ENCODE results near the gene POTEF.
"Not testable (repeated sequence)": the region's sequence is repeated elsewhere in the genome, so short reads cannot be mapped to it uniquely, and the experiment has no call there.

The POTEF gene

DNA sequence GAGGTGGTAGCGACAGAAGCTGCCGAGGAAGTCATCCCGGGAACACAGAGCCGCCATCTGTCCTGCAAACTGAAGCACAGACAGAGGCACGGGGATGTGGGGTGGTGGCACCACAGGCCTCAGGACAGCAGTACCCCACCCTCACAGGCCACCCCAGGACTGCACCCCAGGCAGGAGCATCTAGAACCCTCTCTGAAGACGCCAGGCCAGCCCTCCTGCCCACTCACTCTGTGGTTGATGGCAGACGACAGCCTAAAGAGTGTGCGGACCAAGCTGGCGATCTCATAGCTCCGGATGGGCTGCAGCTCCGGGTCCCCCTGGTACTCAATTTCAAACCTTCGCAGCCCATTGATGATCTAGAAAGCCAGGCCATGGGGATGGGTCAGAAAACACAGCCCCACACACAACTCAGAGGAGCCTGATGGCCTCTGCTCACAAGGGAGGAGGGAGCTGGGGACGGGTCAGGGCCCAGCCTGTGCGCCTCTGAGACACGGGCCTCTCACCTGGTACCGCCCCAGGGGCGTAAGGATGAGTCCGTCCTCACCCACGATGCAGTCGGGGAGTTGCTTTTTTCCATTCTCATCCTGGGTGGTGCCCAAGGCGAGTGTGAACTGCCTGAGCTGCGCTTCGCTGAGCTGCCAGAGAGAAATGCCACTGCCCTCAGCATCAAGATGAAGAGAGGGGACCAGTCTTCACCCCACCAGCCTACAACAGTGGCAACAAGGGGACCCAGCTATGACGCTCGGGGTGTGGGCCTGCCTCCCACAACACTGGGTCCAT is 24.0 kb upstream of the POTEF start:
- no peak for DNase-seq (ENCODE audit: low read depth)
- H3K4me3 ChIP-seq (ENCODE audit: low read length), result no peak overlapping the region
- TF ChIP-seq, protein P1, sequence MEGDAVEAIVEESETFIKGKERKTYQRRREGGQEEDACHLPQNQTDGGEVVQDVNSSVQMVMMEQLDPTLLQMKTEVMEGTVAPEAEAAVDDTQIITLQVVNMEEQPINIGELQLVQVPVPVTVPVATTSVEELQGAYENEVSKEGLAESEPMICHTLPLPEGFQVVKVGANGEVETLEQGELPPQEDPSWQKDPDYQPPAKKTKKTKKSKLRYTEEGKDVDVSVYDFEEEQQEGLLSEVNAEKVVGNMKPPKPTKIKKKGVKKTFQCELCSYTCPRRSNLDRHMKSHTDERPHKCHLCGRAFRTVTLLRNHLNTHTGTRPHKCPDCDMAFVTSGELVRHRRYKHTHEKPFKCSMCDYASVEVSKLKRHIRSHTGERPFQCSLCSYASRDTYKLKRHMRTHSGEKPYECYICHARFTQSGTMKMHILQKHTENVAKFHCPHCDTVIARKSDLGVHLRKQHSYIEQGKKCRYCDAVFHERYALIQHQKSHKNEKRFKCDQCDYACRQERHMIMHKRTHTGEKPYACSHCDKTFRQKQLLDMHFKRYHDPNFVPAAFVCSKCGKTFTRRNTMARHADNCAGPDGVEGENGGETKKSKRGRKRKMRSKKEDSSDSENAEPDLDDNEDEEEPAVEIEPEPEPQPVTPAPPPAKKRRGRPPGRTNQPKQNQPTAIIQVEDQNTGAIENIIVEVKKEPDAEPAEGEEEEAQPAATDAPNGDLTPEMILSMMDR (IDR thresholded peaks at IDR 0.05; ENCODE audit: insufficient read depth, low read depth, low read length, missing control alignments), result no peak

DNA sequence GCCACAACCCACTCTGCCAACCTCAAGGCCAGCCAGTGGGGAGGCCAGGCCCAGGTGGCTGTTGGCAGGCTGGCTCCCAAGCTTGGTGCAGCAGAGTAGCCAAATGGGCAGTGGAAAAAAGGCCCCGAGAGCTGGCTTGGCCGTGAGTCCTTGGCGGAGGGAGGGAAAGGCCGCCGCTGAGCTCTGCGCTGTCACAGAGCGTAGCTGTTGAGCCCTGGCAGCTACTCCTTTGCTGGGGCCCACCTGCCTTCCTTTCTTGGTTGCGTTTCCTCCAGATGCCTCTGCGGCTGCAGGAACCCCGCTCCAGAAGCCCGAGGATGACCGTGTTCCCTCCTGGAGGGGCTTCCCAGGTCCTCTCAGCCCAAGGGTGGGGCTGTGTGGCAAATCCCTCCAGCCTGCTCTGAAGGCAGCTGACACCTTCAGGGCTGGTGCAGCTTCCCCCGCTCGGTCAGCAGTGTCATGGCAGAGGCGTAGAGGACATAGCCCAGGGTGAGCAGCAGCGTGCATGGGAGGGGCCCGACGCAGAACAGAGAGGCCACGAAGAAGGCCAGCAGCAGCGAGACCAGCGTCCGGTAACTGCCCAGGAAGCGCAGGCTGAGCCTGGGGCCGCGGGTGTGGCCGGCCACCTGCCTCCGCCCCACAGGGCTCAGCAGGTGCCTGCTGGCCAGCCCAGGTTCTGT is 23.3 kb upstream of the POTEF start:
- not testable (repeated sequence) for H3K4me3 ChIP-seq (ENCODE audit: low read length); DNase-seq (ENCODE audit: low read depth)

DNA sequence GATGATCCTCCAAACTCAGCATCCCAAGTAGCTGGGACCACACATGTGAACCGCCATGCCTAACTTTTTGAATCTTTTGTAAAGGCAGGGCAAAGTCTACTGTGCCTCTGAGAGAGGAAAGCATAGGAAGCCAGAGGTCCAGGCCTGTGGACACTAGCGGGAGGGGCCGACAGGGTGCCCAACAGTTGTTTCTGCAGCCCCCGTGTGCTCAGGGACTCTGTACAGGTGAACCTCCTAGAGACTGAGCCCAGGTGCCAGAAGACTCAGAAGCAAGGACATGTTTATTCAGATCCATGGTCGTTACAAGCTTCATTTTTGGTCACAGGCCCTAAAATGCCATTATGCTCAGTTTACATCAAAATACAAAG is 22.1 kb upstream of the POTEF start:
- H3K4me3 ChIP-seq (ENCODE audit: low read length); DNase-seq (ENCODE audit: low read depth): not testable (repeated sequence)

DNA sequence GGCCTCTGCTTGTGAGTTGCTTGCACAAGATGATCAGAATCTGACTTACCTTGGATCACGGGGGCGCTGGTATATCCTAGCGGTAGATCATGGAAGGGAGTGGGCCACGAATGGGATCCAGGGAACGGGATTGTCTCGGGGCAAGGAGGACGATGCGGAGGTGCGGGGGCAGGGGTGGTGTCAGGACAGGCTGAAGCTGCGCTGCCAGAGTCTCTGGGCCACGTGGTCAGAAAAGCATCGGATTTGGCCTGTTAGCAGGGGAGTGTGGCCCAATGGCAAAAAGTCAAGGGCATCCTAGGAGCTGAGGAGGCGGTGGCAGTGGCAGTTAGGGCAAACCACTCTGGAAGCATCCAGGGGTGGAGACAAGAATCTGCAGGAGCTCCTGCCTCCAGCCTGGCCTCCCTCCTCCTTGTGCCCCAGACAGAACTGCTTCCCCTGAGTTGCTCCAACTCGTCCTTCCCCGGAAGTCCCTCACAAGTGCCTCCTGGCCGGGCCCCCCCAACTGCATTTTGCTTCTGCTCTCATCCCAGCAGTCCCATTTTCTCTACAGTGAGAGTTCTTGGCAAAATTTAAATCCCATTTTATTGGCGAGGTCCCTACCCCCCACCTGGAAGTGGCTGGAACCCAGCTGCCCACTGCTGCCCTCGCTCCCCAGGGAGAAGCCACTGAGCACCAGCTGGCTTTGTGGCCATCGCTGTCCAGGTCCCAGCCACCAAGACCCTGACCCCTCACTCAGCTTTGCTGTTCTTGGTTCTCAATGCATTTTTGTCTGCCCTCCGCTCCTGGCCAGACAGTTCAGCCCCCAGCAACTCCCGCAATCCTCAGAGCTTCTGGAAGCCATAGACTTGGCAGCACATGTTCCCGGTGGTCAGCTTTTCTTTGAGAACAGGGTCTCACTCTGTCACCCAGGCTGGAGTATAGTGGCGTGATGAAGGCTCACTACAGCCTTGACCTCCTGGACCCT is 21.4 kb upstream of the POTEF start:
- DNase-seq (ENCODE audit: low read depth), result no peak
- TF ChIP-seq, protein P1 (IDR thresholded peaks at IDR 0.05; ENCODE audit: insufficient read depth, low read depth, low read length, missing control alignments), result no peak
- no peak overlapping the region for H3K4me3 ChIP-seq (ENCODE audit: low read length)

DNA sequence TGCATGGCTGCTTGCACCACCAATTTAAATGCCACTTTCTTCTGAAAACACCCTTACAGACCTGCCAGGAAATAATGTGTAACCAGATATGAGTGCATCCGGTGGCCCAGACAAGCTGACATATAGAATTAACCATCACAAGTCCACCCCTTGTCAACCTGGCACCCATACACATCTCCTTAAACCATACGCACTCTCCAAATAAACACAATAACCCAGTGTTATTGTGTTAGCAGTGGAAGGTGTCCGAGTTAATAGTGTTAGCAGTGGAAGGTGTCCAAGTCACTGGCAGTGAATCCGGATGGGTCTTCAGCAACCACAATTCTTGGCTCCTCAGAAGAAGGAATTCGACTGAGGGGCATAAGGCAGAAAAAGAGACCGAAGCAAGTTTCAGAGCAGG is 19.5 kb upstream of the POTEF start:
- H3K4me3 ChIP-seq (ENCODE audit: low read length); DNase-seq (ENCODE audit: low read depth): not testable (repeated sequence)

DNA sequence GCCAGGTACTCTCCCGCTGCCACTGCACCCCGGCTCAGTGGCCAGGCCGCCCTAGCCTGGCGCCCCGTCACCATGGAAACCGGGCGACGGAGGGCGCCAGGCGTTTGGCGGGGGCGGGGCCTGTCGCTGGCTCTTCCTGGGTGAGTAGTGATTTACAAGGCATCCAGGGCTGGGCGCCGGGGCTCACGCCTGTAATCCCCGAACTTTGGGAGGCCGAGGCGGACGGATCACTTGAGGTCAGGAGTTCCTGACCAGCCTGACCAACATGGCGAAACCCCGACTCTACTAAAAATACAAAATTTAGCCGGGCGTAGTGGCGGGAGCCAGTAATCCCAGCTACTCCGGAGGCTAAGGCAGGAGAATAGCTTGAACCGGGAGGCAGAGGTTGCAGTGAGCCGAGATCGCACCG is 16.0 kb upstream of the POTEF start, which contains the start of gene CCDC74B:
Gene CCDC74B (minus strand): TSS at position 107 of the 409 bp plus-strand sequence. CDS start 116 bp downstream, outside the sequence.
- peak within 1 kb of the TSS; percentile 10 for H3K4me3 ChIP-seq (ENCODE audit: low read length)
- DNase-seq (ENCODE audit: low read depth), result peak; percentile 27

DNA sequence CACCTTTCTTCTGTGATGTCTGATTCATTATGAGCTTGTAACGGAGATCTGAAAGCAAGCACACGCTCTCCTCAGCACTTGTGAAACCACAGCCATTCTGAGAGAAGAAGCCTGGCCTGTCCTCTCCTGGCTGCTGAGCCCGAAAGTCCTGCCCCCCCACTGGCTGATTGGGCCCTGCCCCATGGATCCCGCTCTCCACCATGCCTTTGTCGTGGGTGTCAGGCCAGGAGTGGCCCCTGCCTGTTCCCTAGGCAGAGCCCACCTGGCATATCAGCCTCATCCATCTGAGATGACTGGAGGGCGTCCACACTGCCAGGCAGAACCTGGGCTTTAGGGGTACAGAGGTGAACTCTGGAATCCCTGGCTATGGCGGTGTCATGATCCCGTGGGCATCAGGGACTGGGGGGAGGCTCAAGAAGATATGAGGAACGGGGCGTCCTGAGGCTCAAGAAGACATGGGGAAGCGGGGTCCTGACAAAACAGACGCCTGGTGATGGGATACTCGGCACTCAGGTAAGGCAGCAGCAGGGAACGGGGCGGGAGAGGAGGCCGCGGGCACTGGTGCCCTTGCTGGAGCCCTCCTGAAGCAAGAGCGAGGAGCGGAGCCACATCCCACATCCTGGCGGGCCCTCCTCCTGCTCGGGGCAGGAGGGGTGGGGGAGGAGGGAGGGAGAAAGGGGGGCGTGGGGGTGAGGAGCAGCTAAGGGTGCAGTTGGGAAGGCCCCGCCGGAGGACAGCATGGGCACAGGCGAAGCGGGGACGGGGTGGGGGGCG is 14.4 kb upstream of the POTEF start:
- H3K4me3 ChIP-seq (ENCODE audit: low read length); DNase-seq (ENCODE audit: low read depth): not testable (repeated sequence)

DNA sequence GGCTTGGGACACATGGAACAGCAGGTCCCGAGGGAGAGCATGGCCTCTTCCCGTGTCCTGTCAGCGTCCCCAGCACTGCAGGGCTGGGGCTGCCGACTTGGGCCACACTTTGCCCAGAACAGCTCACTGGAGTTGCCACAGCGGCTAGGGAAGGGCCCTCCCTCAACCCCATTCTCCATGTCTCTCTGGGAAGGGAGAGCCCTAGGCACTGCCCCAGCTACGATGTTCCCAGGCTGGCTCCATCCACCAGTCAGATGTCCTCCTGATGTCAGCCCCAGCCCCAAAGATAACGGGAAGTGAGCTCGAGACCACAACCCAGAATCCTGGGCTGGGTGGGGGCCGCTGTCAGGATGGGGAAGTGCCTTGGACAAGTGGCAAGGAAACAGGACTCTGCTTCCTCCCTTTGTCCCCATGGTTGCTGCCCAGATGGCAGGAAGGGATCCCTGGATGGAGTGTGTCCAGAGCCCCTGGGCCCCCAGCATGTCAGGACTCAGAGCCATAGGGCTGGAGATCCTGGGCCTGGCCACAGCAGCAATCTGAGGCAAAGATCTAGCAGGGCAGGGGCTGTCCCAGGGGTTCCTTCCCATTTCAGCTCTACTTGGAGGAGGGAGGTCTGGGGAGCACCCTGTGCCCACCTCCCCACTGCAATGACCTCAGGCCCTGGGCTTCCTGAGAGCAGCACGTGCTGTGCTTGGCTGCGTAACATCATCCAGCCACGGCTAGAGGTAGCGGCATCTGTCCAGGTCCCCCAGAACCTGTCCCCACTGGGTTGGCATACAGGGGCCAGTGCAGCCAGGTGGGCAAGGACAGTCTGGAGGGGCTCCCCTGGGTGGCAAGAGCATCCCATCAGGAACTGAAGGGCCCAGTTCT is 13.6 kb upstream of the POTEF start:
- DNase-seq (ENCODE audit: low read depth); H3K4me3 ChIP-seq (ENCODE audit: low read length): not testable (repeated sequence)

DNA sequence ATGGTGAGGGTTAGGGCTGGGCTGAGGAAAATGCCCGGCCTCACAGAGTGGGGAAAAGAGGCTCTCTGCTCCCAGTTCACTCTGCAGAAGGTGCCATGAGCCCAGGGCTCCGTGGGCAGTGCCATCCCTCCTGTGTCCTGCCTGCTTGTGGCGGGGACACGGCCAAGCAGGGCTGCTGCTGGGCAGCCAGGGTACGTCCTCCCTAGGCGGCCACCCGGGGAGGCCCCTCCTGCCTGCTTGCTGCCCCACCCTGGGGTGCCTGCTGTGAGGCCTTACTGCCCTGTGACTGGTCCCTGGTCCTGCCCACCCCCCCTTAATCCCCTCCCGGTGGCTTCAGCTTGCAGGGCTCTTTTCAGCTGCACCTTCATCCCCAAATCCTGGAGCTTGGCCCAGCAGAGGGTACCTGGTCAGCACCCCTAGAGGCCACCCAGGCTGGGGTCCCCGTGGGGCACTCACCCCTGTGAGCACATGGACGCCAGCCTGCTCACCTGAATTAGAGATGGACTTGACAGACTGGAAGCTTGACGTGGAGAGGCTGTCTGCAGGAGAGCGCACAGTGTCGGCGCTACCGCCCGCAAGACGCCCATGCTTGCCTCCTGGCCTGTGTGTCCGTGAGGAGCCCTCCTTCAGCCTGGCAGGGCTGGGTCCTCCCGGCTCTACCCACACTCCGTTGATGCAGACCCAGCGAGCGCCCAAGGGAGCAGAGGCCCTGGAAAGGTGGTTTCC is 12.8 kb upstream of the POTEF start:
- not testable (repeated sequence) for H3K4me3 ChIP-seq (ENCODE audit: low read length); DNase-seq (ENCODE audit: low read depth)

DNA sequence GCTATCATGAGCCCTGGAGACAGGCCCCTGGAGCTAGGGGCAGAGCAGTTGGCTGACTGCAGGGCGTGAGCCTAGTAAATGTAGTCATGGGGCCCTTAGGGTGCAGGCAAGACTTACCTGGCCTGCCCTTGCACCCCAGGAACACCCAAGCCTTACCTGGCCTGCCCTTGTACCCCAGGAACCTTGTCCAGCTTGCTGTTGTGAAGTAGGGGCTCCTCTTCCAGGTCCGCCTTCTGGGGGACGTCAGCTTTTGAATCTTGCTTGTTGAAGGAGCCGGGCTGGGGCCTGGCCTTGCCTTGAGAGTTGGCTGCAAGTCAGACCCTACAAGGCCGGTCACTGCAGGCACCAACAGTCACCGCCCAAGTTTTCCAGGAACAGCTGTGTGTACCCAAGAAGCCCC is 12.0 kb upstream of the POTEF start:
- H3K4me3 ChIP-seq (ENCODE audit: low read length); DNase-seq (ENCODE audit: low read depth): not testable (repeated sequence)

DNA sequence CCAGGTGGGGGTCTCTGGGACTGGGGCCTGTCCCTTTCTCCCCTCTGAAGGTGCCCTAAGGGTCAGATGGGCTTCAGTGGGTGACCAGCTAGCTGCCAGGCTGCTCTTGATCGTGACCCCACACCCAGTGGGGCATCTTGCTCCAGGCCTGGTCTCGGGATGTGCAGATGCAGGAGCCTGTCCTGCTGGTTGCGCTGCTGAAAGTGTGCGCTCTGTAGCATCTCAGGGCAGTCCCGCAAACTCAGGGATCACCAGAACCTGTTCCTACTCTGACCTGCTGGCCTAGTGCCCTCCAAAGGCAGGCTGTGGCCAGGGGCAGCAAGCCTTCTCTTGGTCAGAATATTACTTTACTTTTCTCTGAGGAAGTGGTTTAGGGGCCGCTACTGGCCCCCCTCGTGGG is 11.5 kb upstream of the POTEF start:
- not testable (repeated sequence) for H3K4me3 ChIP-seq (ENCODE audit: low read length); DNase-seq (ENCODE audit: low read depth)

DNA sequence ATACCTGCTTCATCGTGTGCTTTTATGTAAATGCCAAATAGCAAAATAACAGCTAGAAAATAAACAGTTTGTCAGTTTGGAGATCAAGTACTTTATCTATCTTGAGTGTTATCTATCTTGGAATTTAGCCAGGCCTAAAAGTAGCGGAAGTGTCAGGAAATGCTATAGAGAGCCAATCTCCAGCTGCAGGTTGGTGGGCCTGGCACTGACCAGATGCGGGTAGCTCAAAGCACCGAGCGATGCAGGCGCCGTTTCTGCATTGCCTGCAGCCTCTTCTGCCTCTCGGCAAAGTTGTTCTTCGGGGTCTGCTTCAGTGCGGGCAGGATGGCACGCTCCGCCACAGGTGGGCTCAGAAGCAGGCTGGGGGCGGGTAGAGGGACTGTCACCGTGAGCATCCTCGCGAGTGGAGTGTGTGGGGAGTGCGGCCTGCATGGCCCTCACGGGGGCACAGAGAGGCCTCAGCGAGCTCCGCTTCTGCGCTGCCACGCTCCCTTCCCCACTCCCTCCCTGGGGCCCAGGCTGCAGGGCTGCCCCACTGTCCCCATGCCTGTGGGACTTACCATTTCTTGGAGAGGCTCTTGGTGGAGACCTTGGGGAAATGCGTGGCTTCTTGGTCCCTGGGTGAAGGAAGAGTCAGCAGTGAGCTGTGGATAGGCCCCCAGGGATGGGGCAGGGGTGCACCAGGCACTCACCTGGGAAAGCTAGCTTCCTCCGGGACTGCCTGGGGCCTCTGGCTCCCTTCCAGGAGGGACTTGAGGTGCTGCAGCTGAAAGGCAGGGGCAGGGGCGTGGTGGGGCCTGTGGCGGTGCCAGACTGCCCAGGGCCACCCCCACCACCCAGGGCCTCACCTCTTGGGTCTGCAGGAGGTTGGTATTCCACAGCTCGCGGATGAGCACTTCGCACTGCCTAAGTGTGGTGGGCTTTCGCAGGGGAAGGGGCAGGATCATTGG is 10.6 kb upstream of the POTEF start:
- not testable (repeated sequence) for DNase-seq (ENCODE audit: low read depth); H3K4me3 ChIP-seq (ENCODE audit: low read length)

DNA sequence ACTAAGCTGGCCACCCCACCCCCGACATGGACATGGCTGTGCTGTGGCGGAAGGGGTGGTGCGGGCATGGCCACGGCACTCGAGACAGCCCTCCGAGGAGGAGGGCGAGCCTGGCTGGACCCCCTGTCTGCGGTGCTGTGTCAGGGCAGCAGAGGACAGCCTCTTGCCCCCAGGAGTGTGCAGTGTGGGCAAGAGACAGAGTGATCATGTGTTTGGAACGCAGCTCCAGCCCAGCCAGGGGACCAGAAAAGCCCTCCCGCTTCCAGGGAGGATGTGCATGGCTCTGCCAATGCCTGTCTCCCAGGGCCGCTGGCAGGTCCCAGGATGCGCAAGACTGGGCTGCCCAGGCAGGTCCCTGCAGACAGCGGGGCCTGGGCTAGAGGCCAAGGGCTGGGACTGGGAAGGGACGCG is 9.8 kb upstream of the POTEF start:
- not testable (repeated sequence) for H3K4me3 ChIP-seq (ENCODE audit: low read length)
- peak; percentile 22 for DNase-seq (ENCODE audit: low read depth)
